Small intestine (tissue), 7 donors: ENCODE results near the gene TMEM125. TPM values are rescaled to one million over a fixed set of nuclear protein-coding genes. Genes with fewer than 3 reads are reported as not detected.

ENCODE experiments used
- DNase-seq, 2 donors: peaks; one replicate each; pipeline versions ENCODE4 v3.0.0 to v3.0.0-alpha.2; 2013
- FAIRE-seq: peaks from 2 replicates; lab custom pipeline; 2012; peaks lifted over from hg19 to GRCh38; lab: Jason Lieb, UNC
- H3K27ac ChIP-seq, 3 donors: one replicate each; pipeline ENCODE4 v1.5.1; 2013; ENCODE audit warnings: low read length in 2 of 3, mild to moderate bottlenecking in 2 of 3, control low read depth in 1 of 3, inconsistent platforms in 1 of 3, low read depth in 1 of 3, moderate library complexity in 1 of 3
- H3K27me3 ChIP-seq, 3 donors: one replicate each; pipeline ENCODE4 v1.6.1; 2013; ENCODE audit warnings: low read length in 3 of 3, inconsistent platforms in 1 of 3; ENCODE audit not compliant: control insufficient read depth in 3 of 3, insufficient read depth in 3 of 3
- H3K36me3 ChIP-seq, 3 donors: one replicate each; pipeline ENCODE4 v1.6.1; 2013; ENCODE audit warnings: low read length in 3 of 3, inconsistent platforms in 1 of 3, low read depth in 1 of 3, mild to moderate bottlenecking in 1 of 3, moderate library complexity in 1 of 3; ENCODE audit not compliant: control insufficient read depth in 3 of 3, insufficient read depth in 2 of 3
- H3K4me1 ChIP-seq, 3 donors: one replicate each; pipeline ENCODE4 v1.6.1; 2013; ENCODE audit warnings: low read length in 2 of 3, inconsistent platforms in 1 of 3, low read depth in 1 of 3, mild to moderate bottlenecking in 1 of 3, moderate library complexity in 1 of 3; ENCODE audit not compliant: control insufficient read depth in 3 of 3, insufficient read depth in 2 of 3
- H3K4me3 ChIP-seq, 3 donors: one replicate each; pipeline ENCODE4 v1.5.1; 2013; ENCODE audit warnings: low read length in 3 of 3, control low read depth in 1 of 3, inconsistent platforms in 1 of 3, low read depth in 1 of 3, mild to moderate bottlenecking in 1 of 3, moderate library complexity in 1 of 3
- H3K9me3 ChIP-seq, 2 donors: one replicate each; pipeline ENCODE4 v1.6.1; 2013; ENCODE audit warnings: low read depth in 1 of 2, low read length in 1 of 2; ENCODE audit not compliant: control insufficient read depth in 2 of 2, insufficient read depth in 1 of 2
- WGBS, 3 donors: extraction: QIAGEN DNeasy Blood & Tissue Kit; methylation state at CpG; one replicate each; pipeline ENCODE4 v1.1.7; 2013; 5-methylcytosine and 5-hydroxymethylcytosine counted together
- polyA plus RNA-seq, 4 donors: library from polyadenylated mRNA; stranded (reverse) in 3 of 4; unstranded in 1 of 4; fragments of 200-250 nt in 3 of 4; fragments of 120-200 nt in 1 of 4; gene quantifications; one replicate each; pipeline versions ENCODE4 v1.2.1 to v1.2.3, GENCODE V29; 2013
- donor health status: healthy with polysubstance abuse.
- donor health status: control.
- donor health status: control.
- donor health status: Bipolar disorder and iron deficiency.
- donor health status: healthy.

The TMEM125 gene
- polyA plus RNA-seq, 4 donors = 38.3 to 94.3 (median 68.5) TPM

- no peaks in the 10 kb centered on the region for H3K9me3 ChIP-seq
- H3K36me3 ChIP-seq = peaks cover 0 to 43% (median 0%) of the 10 kb centered on the region in 3 donors
- FAIRE-seq (no peak), DNase-seq (no peak)
- WGBS, 3 donors = 70 to 85% (median 82%) methylated on average over 14 to 15 of the region's 15 CpGs
- no peaks in the 10 kb centered on the region for H3K27me3 ChIP-seq
- no peak overlapping the region for H3K27ac ChIP-seq
- no peak overlapping the region for H3K4me3 ChIP-seq
- peaks cover 0 to 35% (median 4%) of the 10 kb centered on the region in 3 donors for H3K4me1 ChIP-seq
These were observed 12.7 kb downstream of the TMEM125 start for GRCh38 chr1:43282220-43283195.

DNA sequence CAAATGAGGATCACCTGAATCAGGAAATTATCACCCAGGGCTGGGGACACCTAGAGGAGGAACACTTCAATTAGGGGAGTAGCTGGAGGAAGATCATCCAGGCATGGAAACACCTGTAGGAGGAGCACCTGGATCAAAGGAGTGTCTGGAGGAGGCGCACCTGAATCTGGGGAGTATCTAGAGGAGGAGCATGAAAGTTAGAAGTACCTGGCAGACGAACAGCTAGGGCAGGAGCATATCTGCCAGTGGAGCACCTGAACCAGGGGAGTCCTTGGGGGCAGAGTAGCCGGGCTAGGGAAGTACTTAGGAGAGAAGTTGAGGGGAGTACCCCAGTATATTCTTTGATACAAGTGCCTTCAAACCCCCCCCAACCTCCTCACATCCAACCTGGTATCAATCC is 14.3 kb downstream of the TMEM125 start:
- FAIRE-seq (no peak), DNase-seq (no peak)
- H3K27ac ChIP-seq = peak overlapping the region in 2 of 3 donors; percentile 95 to 97

DNA sequence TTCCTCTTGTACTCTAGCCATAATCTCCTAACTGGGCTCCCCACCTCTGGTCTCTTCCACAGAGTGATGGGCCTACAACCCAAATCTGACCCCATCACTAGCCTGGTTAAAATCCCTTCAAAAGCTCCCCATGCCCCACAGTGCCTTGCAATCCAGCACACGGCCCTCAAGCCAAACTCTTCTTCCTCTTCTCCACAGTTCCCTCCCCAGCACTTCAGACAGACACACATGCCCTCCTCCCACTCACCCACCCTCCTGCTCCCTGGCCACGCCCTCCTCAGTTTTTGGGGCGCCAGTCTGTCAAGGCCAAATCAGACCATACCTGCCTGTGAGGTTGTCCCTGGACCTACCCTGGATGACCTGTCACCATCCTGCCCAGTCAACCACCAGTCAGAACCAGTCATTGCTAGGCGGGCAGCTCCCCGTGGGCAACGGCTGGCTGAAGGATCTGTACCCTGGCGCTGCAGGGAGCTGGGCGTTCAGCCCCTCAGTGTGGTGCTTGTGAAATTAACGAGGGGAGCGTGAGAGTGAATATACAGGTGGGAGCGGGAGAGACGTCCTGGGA is 14.8 kb downstream of the TMEM125 start:
- no peaks in the 10 kb centered on the region for H3K27me3 ChIP-seq
- peaks cover 0 to 29% (median 0%) of the 10 kb centered on the region in 3 donors for H3K36me3 ChIP-seq
- H3K4me1 ChIP-seq = peaks cover 0 to 42% (median 3%) of the 10 kb centered on the region in 3 donors
- FAIRE-seq (no peak), DNase-seq (no peak)
- peak overlapping the region in 2 of 3 donors; percentile 56 to 57 for H3K4me3 ChIP-seq
- WGBS, 3 donors = 15 to 57% (median 27%) methylated on average over 12 of the region's 12 CpGs
- no peaks in the 10 kb centered on the region for H3K9me3 ChIP-seq
- peak overlapping the region; percentile 78 to 97 (median 95) for H3K27ac ChIP-seq

More for the DNA sequence above, 14.3 kb downstream of the TMEM125 start:
- Histone ChIP-seq H3K9me3 (no peaks in the 10 kb centered on the region), H3K4me3 (peak overlapping the region in 2 of 3 donors; percentile 56 to 57), H3K27me3 (no peaks in the 10 kb centered on the region), H3K36me3 (peaks cover 0 to 35% (median 0%) of the 10 kb centered on the region in 3 donors), H3K4me1 (peaks cover 0 to 40% (median 4%) of the 10 kb centered on the region in 3 donors)
- WGBS, 3 donors = 27 to 72% (median 44%) methylated on average over 3 of the region's 3 CpGs

DNA sequence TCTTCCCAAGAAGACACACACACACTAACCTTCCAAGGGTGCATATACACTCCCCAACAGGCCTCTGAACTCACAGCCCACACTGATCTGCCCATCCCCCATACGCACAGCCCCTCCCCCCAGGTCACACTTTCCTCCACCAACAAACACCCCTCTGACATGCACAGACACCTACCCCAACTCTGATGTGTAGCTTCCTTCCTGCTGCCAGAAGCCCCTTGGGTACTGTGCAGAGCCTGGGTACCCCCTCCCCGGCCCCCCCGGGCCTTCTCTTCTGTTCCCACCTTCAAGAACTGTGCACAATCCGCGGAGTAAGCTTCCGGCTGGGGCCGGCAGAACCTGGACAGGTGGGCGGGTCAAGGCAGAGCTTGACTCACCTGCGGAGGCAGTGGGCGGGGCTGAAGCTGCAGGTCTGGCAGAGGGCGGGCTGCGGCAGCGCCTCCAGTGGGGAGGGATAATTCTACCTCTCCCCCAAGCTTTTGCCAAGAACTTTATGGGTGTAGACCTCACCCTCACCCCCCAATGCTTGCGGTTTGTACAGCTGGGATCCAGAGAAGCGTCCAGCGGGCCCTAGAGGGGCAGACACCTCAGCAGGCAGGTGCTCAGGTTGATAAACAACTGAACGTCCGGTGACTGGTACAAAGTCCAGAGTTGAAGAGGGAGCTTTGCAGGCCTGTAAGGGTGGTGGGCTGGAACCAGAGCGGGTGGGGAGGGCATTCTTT is 15.6 kb downstream of the TMEM125 start, which contains the start of gene C1orf210:
Gene C1orf210, minus strand, starts transcription at position 313 of the 722 bp plus-strand sequence. CDS start 2,311 bp downstream, outside the sequence.
- H3K4me1 ChIP-seq = peaks cover 0 to 42% (median 2%) of the 10 kb centered on the region in 3 donors
- DNase-seq = peak; percentile 94 to 95
- H3K4me3 ChIP-seq = peak within 1 kb of the TSS in 2 of 3 donors; percentile 56 to 57
- no peak for FAIRE-seq
- H3K27ac ChIP-seq = peak within 1 kb of the TSS; percentile 78 to 97 (median 95)
- 8 to 37% (median 23%) methylated on average over 19 of the region's 19 CpGs for WGBS, 3 donors
- H3K27me3 ChIP-seq = no peaks in the 10 kb centered on the region
- H3K36me3 ChIP-seq = peaks cover 0 to 23% (median 0%) of the 10 kb centered on the region in 3 donors
- H3K9me3 ChIP-seq = no peaks in the 10 kb centered on the region

GRCh38 chr1:43286115-43286514 is 16.3 kb downstream of the TMEM125 start:
- no peaks in the 10 kb centered on the region for H3K9me3 ChIP-seq
- 28 to 75% (median 35%) methylated on average over 11 of the region's 11 CpGs for WGBS, 3 donors
- peak overlapping the region; percentile 78 to 97 (median 95) for H3K27ac ChIP-seq
- no peaks in the 10 kb centered on the region for H3K27me3 ChIP-seq
- H3K4me3 ChIP-seq = peak overlapping the region in 2 of 3 donors; percentile 56 to 57
- peaks cover 0 to 42% (median 2%) of the 10 kb centered on the region in 3 donors for H3K4me1 ChIP-seq
- H3K36me3 ChIP-seq = peaks cover 0 to 17% (median 0%) of the 10 kb centered on the region in 3 donors
- FAIRE-seq = no peak
- peak; percentile 77 to 79 for DNase-seq

DNA sequence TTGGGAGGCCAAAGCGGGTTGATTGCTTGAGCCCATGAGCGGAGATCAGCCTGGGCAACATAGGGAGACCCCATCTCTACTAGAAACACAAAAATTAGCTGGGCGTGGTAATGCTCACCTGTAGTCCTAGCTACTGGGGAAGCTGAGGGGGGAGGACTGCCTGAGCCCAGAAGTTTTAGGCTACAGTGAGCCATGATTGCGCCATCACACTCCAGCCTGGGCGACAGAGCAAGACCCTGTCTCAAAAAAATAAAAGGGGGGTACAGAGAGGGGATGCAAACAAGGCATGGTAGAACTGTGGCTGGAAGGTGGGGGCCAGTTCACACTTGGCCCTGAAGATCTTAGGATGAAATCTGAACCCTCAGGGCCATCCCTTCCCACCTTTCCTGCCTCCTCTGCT is 16.8 kb downstream of the TMEM125 start:
- Histone ChIP-seq H3K27me3 (no peaks in the 10 kb centered on the region), H3K36me3 (peaks cover 0 to 13% (median 0%) of the 10 kb centered on the region in 3 donors), H3K4me3 (no peak overlapping the region), H3K27ac (peak overlapping the region; percentile 78 to 97 (median 95)), H3K4me1 (peaks cover 0 to 42% (median 2%) of the 10 kb centered on the region in 3 donors), H3K9me3 (no peaks in the 10 kb centered on the region)
- no peak for FAIRE-seq
- no peak for DNase-seq
- 91 to 97% (median 97%) methylated on average over 5 of the region's 5 CpGs for WGBS, 3 donors

- no peak for DNase-seq
These were observed 18.4 kb downstream of the TMEM125 start for GRCh38 chr1:43288058-43288784.

More at GRCh38 chr1:43288058-43288784, 18.4 kb downstream of the TMEM125 start:
- Histone ChIP-seq H3K27ac (no peak overlapping the region), H3K9me3 (no peaks in the 10 kb centered on the region), H3K4me1 (peaks cover 0 to 36% (median 2%) of the 10 kb centered on the region in 3 donors), H3K36me3 (peaks cover 0 to under 1% (median 0%) of the 10 kb centered on the region in 3 donors), H3K4me3 (no peak overlapping the region), H3K27me3 (no peaks in the 10 kb centered on the region)
- FAIRE-seq = no peak
- WGBS, 3 donors = 74 to 83% (median 82%) methylated on average over 9 of the region's 9 CpGs
